VCaP (cell line): ENCODE measurements around the gene STK33.

ENCODE experiments used
- H3K27ac ChIP-seq: fragments of 450-650 bp; 2 replicates; pipeline ENCODE4 v1.5.1; 2017
- CTCF ChIP-seq: fragments of 450-650 bp; conservative IDR thresholded peaks from 2 replicates; pipeline ENCODE4 v1.5.1; 2017; ENCODE audit warnings: mild to moderate bottlenecking, moderate library complexity

STK33 gene

GRCh38 chr11:8543278-8543677 is 50.8 kb downstream of the STK33 start:
- no peak for TF ChIP-seq CTCF
- no peak overlapping the region for H3K27ac ChIP-seq

GRCh38 chr11:8541448-8541847 is 52.6 kb downstream of the STK33 start:
- no peak for TF ChIP-seq CTCF
- no peak overlapping the region for H3K27ac ChIP-seq

GRCh38 chr11:8533332-8533731 is 60.7 kb downstream of the STK33 start:
- no peak for TF ChIP-seq CTCF
- no peak overlapping the region for H3K27ac ChIP-seq

- TF ChIP-seq CTCF, result no peak
Observed at GRCh38 chr11:8532475-8532874, 61.6 kb downstream of the STK33 start.

GRCh38 chr11:8531982-8532381 is 62.0 kb downstream of the STK33 start:
- no peak overlapping the region for H3K27ac ChIP-seq
- TF ChIP-seq CTCF, result no peak

More at GRCh38 chr11:8532475-8532874, 61.6 kb downstream of the STK33 start:
- no peak overlapping the region for H3K27ac ChIP-seq

- H3K27ac ChIP-seq, result no peak overlapping the region
- no peak for TF ChIP-seq CTCF
Observed at GRCh38 chr11:8531312-8531711, 62.7 kb downstream of the STK33 start.

- no peak overlapping the region for H3K27ac ChIP-seq
- TF ChIP-seq CTCF, result no peak
Observed at GRCh38 chr11:8527939-8528338, 66.1 kb downstream of the STK33 start.

GRCh38 chr11:8523396-8523795 is 70.6 kb downstream of the STK33 start:
- TF ChIP-seq CTCF, result no peak
- H3K27ac ChIP-seq, result no peak overlapping the region
